SHP77 treated with DMSO at 0.1 percent for 48 hours (cell line): ENCODE measurements around the gene BRD3.

Experiments used
- DNase-seq: peaks from one replicate; lab custom pipeline; 2025; lab: John Stamatoyannopoulos, UW

The BRD3 gene

GRCh38 chr9:134039386-134040175, 28.2 kb downstream of the BRD3 start:
- no peak for DNase-seq

GRCh38 chr9:134037641-134038040, 30.2 kb downstream of the BRD3 start:
- DNase-seq = no peak

GRCh38 chr9:134036130-134036529, 31.7 kb downstream of the BRD3 start:
- DNase-seq = no peak

- no peak for DNase-seq
Observed at GRCh38 chr9:134035041-134036039, 32.5 kb downstream of the BRD3 start.

- no peak for DNase-seq
Observed at GRCh38 chr9:134034215-134035040, 33.4 kb downstream of the BRD3 start.

GRCh38 chr9:134033516-134034214, 34.2 kb downstream of the BRD3 start:
- DNase-seq = no peak

- no peak for DNase-seq
Observed at GRCh38 chr9:134032456-134033222, 35.2 kb downstream of the BRD3 start.

GRCh38 chr9:134031783-134032182, 36.0 kb downstream of the BRD3 start:
- no peak for DNase-seq

GRCh38 chr9:134030821-134031470, 36.9 kb downstream of the BRD3 start:
- DNase-seq = no peak

GRCh38 chr9:134029248-134030226, 38.3 kb downstream of the BRD3 start:
- no peak for DNase-seq

- DNase-seq = no peak
Observed at GRCh38 chr9:134028575-134029247, 39.1 kb downstream of the BRD3 start.

- DNase-seq = no peak
Observed at GRCh38 chr9:134028076-134028475, 39.8 kb downstream of the BRD3 start.

GRCh38 chr9:134027561-134027960, 40.3 kb downstream of the BRD3 start:
- DNase-seq = no peak

- no peak for DNase-seq
Observed at GRCh38 chr9:134026981-134027380, 40.8 kb downstream of the BRD3 start.

- no peak for DNase-seq
Observed at GRCh38 chr9:134026581-134026980, 41.2 kb downstream of the BRD3 start.

- DNase-seq = peak; percentile 12
Observed at GRCh38 chr9:134025606-134026541, 42.0 kb downstream of the BRD3 start.
